ENCODE data around the gene CD101. TPM values are rescaled to one million over a fixed set of nuclear protein-coding genes. Genes with fewer than 3 reads are reported as not detected.
"Not testable (repeated sequence)": the region's sequence is repeated elsewhere in the genome, so short reads cannot be mapped to it uniquely, and the experiment has no call there.

Gene CD101, protein sequence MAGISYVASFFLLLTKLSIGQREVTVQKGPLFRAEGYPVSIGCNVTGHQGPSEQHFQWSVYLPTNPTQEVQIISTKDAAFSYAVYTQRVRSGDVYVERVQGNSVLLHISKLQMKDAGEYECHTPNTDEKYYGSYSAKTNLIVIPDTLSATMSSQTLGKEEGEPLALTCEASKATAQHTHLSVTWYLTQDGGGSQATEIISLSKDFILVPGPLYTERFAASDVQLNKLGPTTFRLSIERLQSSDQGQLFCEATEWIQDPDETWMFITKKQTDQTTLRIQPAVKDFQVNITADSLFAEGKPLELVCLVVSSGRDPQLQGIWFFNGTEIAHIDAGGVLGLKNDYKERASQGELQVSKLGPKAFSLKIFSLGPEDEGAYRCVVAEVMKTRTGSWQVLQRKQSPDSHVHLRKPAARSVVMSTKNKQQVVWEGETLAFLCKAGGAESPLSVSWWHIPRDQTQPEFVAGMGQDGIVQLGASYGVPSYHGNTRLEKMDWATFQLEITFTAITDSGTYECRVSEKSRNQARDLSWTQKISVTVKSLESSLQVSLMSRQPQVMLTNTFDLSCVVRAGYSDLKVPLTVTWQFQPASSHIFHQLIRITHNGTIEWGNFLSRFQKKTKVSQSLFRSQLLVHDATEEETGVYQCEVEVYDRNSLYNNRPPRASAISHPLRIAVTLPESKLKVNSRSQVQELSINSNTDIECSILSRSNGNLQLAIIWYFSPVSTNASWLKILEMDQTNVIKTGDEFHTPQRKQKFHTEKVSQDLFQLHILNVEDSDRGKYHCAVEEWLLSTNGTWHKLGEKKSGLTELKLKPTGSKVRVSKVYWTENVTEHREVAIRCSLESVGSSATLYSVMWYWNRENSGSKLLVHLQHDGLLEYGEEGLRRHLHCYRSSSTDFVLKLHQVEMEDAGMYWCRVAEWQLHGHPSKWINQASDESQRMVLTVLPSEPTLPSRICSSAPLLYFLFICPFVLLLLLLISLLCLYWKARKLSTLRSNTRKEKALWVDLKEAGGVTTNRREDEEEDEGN
- total RNA-seq (2014; rRNA removed) = 0.40 and 0.83 TPM in 2 replicates
- polyA plus RNA-seq (2012) = 0.26 TPM

DNA sequence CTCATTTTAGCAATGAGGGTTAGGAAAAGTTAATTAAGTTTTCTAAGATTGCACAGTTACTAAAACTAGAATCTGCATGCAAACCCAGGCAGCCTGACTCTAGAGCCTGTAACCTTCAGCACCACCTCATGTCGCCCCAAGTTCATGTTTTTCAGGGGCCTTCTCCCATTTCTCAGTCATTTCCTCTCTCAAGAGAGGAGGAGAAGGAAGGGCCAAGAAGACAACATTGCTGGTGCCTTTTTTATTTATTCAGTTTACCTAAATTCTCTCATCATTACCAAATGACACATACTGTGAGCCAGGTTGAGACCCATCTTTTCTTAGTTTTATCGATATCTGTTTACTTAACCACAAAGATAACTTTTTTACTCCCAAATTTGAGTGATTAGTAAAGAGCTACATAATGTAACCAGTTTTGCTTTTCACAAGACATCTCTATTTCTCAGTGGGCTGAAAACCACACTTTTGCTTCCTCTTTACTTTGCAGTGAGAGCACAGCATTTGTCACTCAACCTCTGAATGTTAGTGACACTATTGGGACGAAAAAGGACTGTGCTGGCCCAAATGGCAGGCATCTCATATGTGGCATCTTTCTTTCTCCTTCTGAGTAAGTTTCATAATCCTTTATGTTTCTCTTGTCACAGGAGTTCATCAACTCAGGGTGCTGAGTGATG is at the start of gene CD101:
Gene CD101, plus strand, starts transcription at position 507 of the 674 bp plus-strand sequence. Its CDS starts 58 bp downstream, at position 565.
- DNase-seq (ENCODE audit: low read depth) = no peak

DNA sequence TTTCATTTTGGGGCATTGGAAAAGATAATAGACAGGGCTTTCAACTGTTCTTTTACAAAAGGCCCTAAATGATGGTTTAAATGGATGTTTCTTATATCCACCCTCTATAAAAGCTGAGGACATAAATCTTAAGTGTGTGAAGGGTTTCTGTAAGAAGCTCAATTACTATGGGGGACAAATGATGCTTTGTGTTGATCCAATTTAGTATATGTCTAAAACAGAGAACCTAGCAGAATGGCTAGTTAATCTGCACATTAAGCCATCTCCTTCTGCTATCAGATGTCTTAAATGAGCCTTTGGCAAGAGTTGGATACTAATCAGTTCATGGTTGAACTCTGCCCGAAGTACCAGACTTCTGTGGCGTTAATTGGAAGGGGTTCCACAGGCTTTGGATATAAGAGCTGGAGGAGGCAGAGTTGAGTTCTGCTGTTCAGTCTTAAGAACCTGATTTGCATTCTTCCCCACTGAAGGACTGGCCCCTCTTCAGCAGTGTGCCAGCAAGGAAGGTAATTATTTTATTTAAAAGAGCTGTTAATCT is 48.8 kb upstream of the CD101 start:
- no peak for DNase-seq (ENCODE audit: low read depth)

DNA sequence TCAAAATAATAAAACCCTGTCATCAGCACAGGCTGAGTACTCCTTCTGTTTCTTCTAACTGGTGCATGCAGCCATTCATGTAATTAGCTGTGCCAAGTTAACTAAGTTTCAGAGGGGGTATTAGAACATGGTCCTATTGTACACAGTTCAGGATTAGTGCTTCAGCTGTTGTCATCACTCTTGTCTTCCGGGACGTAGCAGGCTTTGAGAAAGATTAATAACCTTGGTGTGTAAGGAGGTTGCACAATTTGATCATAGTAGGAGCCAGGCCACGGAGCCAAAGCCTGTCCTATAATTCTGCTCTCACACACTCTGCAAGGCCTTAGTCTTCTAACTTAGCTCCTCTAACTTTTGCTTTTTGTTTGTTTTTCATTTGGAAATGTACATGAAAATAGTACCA is 47.1 kb upstream of the CD101 start:
- peak; percentile 89 for DNase-seq (ENCODE audit: low read depth)

DNA sequence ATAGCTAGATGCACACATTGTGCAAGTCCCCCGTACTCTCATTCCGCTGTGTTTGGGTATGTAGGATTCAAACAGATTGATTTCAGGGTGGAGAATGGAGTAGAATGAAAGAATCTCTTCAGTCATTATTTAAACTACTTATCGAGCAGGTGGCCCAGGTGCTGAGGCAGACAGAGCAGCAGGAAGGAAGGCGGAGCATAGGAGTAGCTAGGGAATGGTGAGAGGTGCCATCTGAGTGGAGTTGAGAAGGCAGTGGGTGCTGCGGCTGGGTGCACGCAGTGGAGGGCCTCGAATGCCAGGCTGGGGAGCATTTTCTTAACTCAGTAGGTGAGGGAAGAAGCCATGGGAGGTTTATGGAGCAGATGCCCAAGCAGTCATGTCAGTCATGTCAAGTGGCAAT is 45.2 kb upstream of the CD101 start:
- DNase-seq (ENCODE audit: low read depth) = no peak

DNA sequence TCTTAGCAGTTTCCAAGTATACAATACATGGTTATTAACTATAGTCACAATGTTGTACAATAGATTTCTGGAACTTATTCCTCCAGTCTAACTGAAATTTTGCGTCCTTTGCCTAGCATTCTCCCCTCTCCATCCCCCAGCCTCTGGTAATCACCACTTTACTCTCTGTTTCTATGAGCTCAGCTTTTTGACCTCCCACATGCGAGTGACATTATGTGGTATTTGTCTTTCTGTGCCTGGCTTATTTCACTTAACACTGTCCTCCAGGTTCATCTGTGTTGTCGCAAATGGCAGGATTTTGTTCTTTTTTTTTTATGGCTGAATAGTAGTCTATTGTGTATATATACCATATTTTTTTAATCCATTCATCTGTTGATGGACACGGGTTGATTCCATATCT is 43.9 kb upstream of the CD101 start:
- DNase-seq (ENCODE audit: low read depth) = no peak

DNA sequence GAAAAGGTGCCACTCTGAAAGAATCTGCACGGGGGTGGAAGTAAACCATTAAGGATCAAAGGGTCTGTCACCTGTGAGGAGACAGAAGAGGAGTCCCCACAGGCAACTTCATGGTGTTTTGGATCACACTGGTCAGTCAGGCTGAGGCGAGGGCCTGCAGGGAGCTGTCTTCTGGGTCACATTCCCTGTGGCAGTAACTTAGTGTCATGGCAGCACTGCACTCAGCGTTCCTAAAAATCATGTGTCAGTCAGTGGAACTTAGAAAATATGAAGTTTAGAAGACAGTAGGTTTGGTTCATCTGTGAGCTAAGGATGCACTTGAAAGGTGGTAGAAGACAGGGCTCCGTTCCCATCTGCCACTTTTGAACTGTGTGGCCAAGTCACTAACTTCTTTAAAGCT is 43.5 kb upstream of the CD101 start:
- DNase-seq (ENCODE audit: low read depth) = no peak

DNA sequence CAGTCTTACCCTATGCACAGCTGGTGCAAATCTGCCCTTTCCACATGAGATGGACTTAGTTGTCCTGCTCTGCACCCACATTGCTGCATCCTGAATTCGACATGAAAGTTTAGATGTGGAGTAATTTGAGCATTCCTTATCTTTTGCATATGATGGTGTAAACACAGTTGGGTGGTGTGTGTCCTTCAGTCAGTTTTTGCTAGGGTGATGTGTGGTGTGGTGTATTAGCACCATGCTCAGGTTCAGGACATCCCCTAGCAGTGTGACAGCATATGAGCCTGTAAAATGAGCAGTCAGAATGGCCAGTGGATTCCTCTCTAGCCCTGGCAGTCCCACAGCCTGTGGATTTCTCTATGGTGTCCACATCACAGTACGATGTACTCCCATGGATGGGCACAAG is 42.6 kb upstream of the CD101 start:
- no peak for DNase-seq (ENCODE audit: low read depth)

DNA sequence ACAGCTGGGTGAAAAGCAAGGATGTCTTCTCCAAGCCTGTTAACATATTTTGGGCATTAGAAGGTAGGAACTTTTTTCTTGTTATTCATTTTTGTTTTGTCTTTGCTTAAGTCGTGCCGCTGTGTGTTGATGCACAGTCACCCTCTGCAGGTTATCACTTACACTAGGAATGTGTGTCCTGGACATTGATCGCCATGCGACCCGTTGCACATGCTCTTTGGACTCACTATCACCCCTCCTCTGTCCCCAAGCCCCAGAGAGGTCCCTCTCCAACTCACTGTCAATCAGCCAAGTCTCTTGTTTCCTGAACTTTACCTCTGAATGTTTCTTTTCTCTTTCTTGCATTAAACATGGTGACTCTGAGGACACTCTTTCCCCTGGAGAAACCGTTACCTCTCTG is 40.0 kb upstream of the CD101 start:
- DNase-seq (ENCODE audit: low read depth) = no peak

DNA sequence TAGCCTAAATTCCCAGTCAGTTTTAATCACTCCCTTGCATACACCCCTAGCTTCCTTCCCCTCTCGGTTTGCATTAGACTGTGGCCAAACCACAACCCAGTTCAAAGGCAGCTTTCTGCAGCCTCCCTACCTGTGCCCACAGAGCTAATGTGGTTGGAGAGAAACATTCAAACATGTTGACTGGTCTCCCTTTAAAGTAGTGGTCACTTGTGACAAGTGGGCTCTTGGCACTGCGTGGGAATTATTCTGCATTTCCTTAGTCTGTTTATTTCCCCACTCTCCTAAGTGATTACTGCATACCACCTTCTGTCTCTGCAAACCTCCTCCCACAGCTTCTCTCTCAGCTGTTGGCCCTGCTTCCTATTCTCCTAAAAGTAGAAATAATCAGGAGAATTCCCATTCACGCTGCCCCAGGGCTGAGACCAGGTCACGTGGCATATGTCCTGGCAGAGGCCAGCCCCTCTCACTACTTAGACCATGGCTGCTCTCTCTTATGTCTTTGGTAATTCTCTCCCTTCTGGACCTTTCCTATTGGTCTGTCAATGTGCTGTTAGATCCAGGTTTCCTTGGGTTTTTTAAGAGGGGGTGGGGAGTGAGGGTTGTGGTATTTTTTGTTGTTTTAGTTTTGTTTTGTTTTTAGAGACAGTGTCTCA is 38.4 kb upstream of the CD101 start:
- DNase-seq (ENCODE audit: low read depth) = no peak

DNA sequence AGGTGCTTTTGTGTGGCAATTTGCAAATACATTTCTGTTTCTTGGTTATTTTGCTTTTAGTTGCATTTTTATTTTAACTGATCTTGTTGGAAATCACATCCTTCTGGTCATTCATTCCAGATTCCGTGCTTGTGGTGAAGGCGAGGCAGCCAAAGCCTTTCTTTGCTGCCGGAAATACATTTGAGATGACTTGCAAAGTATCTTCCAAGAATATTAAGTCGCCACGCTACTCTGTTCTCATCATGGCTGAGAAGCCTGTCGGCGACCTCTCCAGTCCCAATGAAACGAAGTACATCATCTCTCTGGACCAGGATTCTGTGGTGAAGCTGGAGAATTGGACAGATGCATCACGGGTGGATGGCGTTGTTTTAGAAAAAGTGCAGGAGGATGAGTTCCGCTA is 34.8 kb upstream of the CD101 start:
- DNase-seq (ENCODE audit: low read depth) = no peak

DNA sequence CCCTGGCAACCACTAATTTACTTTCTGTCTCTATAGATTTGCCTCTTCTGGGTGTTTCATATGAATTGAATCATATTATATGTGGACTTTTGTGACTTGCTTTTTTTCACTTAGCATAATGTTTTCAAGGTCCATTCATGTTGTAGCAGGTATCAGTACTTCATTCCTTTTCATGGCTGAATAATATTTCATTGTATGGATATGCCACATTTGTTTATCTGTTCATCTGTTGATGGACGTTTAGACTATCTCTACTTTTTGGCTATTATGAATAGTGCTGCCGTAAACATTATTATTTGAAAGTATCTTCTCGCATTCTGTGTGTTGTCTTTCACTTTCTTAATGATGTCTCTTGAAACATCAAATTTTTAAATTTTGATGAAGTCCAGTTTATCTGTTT is 32.8 kb upstream of the CD101 start:
- DNase-seq (ENCODE audit: low read depth) = no peak

DNA sequence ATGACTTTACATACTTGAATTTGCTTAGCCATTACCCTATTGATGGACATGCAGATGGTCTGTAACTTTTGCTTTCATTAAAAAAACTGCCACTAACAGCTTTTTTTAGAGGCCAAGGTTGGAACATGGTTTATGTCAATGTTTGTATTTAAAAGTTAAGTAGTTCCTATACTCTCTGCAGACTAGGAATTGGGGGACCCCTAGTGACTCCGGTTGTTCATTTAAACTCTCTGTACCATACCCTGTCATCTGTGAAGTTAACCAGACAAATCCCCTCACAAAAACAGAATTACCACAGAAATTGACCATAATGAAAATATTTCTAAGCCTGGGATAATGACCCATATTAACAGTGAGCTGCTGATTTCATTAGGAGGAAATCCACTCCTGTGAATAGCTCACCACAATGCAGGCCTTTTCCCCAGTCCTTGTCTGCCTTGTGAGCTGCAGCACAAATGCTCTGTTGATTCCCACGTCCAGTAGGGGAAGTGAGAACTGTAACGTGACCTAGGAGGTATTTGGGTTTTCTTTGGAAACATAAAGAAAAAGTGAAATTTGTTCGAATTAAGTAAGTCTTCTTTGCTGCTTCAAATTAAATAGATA is 30.2 kb upstream of the CD101 start:
- no peak for DNase-seq (ENCODE audit: low read depth)

DNA sequence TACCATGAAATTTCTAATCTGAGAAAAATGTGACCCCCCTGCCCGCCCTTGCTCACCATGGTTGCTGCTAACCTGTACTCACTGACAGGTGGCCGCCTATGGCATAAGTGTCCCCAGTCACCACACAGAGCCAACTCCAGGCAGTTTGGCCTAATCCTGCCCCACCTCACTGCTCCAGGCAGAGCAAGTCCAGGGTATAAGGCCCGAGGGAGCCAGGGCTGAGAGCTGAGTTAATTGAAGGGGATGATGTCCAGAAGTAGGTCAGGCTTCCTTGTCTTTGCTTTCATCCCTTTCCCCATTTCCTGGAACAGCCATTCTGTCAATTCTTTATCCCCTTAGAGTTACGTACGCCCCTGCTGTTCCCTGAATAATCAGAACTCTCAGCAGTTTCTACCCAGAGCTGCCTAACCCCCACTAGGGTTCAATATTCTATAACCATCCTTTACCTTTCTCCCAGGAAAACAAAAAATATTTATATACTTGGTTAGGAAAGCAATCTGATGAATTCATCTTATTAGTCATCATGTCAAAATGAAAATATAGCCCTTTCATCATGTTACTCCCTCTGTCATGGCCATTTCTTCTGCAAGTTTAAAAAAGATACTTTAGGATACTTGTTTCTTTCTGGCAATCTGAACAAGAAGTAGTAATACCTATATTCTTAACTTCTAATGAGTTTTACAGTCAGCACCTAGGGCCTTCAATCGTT is 29.4 kb upstream of the CD101 start:
- no peak for DNase-seq (ENCODE audit: low read depth)

DNA sequence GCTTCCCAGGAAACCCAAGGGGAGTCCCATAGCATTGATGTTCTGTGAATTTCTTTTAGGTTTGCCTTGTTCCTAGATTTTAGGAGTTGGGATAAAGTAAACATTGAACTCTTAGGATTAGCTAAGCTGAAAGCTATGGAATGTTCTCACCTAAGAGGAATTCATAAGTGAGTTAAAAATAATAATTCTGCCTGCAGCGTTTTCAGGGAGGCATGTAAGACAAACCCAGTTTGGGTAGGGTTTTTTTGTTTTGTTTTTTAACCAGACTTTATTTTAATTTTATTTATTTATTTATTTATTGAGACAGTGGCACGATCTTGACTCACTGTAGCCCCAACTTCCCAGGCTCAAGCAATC is 28.9 kb upstream of the CD101 start:
- DNase-seq (ENCODE audit: low read depth) = no peak

DNA sequence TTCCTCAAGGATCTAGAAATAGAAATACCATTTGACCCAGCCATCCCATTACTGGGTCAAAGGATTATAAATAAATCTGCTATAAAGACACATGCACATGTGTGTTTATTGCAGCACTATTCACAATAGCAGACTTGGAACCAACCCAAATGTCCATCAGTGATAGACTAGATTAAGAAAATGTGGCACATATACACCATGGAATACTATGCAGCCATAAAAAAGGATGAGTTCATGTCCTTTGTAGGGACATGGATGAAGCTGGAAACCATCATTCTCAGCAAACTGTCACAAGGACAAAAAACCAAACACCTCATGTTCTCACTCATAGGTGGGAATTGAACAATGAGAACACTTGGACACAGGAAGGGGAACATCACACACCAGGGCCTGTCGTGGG is 21.3 kb upstream of the CD101 start:
- DNase-seq (ENCODE audit: low read depth) = not testable (repeated sequence)

DNA sequence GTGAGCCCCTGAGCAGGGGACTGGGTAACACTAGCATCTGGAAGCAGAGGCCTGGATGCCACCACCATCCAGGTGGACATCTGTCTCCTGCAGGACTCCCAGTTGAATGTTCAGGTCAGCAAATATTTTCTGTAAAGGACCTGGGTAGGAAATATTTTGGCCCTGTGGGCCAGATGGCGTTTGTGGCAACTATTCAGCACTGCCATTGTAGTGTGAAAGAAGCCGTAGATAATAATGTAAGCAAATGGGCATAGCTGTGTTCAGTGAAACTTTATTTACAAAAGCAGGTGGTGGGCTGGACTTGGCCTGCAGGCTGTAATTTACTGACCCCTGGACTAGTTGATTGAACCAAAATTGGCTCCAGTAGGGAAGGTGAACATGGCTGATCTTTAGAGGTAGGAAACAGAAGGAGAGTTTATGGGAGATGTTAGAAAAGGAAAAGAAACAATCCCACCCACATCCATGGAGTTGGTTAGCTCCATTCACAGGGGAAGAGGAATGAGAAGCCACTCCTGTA is 20.0 kb upstream of the CD101 start:
- DNase-seq (ENCODE audit: low read depth) = no peak

DNA sequence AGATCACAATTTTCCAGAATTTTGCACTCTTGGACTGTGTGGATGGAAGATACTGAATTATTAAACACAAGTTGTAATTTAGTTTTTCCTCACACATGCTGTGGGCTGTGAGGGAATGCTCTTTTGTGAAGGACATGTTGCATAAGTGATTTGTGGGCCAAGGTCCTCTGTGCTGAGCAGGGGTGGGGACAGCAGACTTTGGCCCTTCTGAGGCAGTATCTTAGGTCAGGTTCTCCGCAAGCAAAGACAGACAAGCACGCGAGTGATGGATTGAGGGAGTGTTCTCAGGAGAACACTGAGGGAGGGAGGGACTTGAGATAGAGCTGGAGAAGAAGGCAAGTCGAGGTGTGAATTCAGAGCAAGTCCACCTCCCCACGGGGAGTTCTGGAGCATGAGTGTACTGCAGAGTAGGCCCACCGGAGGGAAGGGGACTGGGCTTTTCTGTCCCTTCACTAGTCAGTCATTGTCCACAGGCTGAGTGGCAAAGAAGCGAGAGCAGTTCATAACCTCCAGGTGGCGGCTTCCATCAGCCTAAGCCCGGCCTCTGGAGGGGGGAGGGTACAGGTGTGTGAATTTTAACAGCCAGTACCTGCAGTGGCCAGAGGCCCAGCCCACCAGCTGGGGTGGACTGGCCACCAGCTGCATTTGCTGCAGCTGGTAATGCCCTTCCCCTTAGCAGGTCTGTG is 19.1 kb upstream of the CD101 start:
- no peak for DNase-seq (ENCODE audit: low read depth)

DNA sequence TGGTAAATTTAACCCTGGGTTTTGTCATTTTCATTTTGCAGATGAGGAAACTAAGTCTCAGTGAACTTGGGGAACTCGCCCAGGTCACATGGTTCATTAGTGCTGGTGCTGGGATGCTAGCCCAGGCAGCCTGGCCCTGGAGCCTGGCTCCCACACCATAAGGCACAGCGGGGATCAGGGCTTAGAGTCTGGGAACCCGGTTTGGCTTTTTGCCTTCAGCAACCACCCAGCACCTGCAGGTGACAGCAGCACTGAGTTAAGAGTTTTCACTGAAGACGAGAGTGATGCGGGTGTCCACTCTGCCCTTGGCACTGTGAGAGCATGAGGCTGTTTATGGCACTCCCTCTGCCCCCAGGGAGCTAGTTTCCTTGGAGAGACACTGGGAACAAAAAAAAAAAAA is 18.4 kb upstream of the CD101 start:
- no peak for DNase-seq (ENCODE audit: low read depth)

DNA sequence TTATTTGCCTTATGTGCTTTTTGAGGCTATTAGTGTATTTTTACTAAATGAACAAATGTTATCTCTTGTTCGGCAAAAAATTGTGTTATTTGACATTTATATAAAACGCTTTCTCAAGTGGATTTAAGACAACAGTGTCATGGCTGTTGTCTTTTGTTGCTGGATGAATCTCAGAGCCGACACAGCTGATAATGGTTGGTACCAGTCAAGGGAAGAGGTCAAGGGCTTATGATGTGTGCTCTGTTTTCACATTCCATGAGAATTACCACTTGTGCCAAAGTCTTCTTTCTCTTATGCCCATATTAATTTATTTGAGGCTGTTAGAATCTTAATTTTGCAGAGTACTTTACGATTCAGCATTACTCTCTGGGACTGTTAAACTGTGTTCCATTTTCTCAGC is 17.9 kb upstream of the CD101 start:
- no peak for DNase-seq (ENCODE audit: low read depth)

All from LHCN-M2 (cell line).